GM12865 (cell line): ENCODE results near the gene EIF1B.

Experiments
- DNase-seq: peaks from one replicate; pipeline ENCODE4 v3.0.0; 2010; ENCODE audit warnings: low read depth
- H3K4me3 ChIP-seq: 2 replicates; pipeline ENCODE4 v1.5.1; 2011; ENCODE audit warnings: mild to moderate bottlenecking, low read depth, low read length, control low read depth
- CTCF ChIP-seq: IDR thresholded peaks from 2 replicates; pipeline ENCODE4 v1.5.1; 2011; ENCODE audit warnings: low read length, control low read depth, low read depth, inconsistent platforms; ENCODE audit not compliant: insufficient read depth; ENCODE audit errors: missing control alignments

EIF1B gene

GRCh38 chr3:40339871-40340270 lies 30.4 kb downstream of the EIF1B start:
- DNase-seq, result no peak
- TF ChIP-seq CTCF, result no peak
- H3K4me3 ChIP-seq, result no peak overlapping the region

GRCh38 chr3:40340541-40341170 lies 31.1 kb downstream of the EIF1B start:
- TF ChIP-seq CTCF, result no peak
- H3K4me3 ChIP-seq, result no peak overlapping the region
- DNase-seq, result no peak

GRCh38 chr3:40341671-40342070 lies 32.2 kb downstream of the EIF1B start:
- no peak for TF ChIP-seq CTCF
- H3K4me3 ChIP-seq, result no peak overlapping the region
- DNase-seq, result no peak

- H3K4me3 ChIP-seq, result no peak overlapping the region
- DNase-seq, result no peak
- TF ChIP-seq CTCF, result no peak
Measured at GRCh38 chr3:40350529-40350928, 41.0 kb downstream of the EIF1B start.

GRCh38 chr3:40355410-40355809 lies 45.9 kb downstream of the EIF1B start:
- DNase-seq, result no peak
- H3K4me3 ChIP-seq, result no peak overlapping the region
- TF ChIP-seq CTCF, result no peak

GRCh38 chr3:40358454-40358853 lies 48.9 kb downstream of the EIF1B start:
- no peak for TF ChIP-seq CTCF
- no peak overlapping the region for H3K4me3 ChIP-seq
- no peak for DNase-seq
